B cell (primary cell): ENCODE measurements around the gene INHBB. TPM values are rescaled to one million over a fixed set of nuclear protein-coding genes. Genes with fewer than 3 reads are reported as not detected.

Experiments
- ATAC-seq: fragments of 200-7000 bp; cut with Tn5 transposase; one replicate; pipeline ENCODE4 v1.10.0; 2021; ENCODE audit warnings: low read depth, mild to moderate bottlenecking, moderate number of reproducible peaks, moderate library complexity
- CTCF ChIA-PET: fragments of 350-600 bp; sonication (Branson Sonifier 250); formaldehyde crosslinking; loops from one replicate; lab custom pipeline; 2021; ENCODE audit warnings: antibody characterized with exemption, inconsistent platforms; lab: Charles Lee
- POLR2A ChIA-PET: fragments of 350-600 bp; sonication (Branson Sonifier 250); formaldehyde crosslinking; loops from one replicate; lab custom pipeline; 2021; ENCODE audit warnings: antibody characterized with exemption; lab: Charles Lee
- DNase-seq: peaks from one replicate; pipeline ENCODE4 v3.0.0; 2013
- H2AFZ ChIP-seq: 2 replicates; pipeline ENCODE4 v1.6.1; 2012; ENCODE audit warnings: mild to moderate bottlenecking, low read depth, low read length; ENCODE audit not compliant: insufficient read depth, poor library complexity, severe bottlenecking
- H3K27ac ChIP-seq, 2 donors: 1 replicate in 1 of 2; 2 replicates in 1 of 2; pipeline ENCODE4 v1.5.1; 2012 to 2013; ENCODE audit warnings: low read length in 2 of 2, mild to moderate bottlenecking in 2 of 2, moderate library complexity in 1 of 2
- H3K27me3 ChIP-seq, 4 experiments: fragments of 200-600 bp in 1 of 4; sonication (generic) in 1 of 4; replicated peaks in 1 of 4; 1 replicate in 2 of 4; 2 replicates in 2 of 4; pipeline versions ENCODE4 v1.6.1 to v1.7.0; 2013 to 2016; ENCODE audit warnings: low read length in 3 of 4, mild to moderate bottlenecking in 2 of 4, mixed read lengths in 1 of 4, moderate library complexity in 1 of 4; ENCODE audit not compliant: insufficient read depth in 4 of 4, control insufficient read depth in 3 of 4; ENCODE audit errors: control extremely low read depth in 1 of 4
- H3K36me3 ChIP-seq, 2 experiments: replicated peaks in 1 of 2; 1 replicate in 1 of 2; 2 replicates in 1 of 2; pipeline versions ENCODE4 v1.6.1 to v1.7.1; 2013; ENCODE audit warnings: low read length in 1 of 2; ENCODE audit not compliant: insufficient read depth in 2 of 2, control insufficient read depth in 1 of 2; ENCODE audit errors: control extremely low read depth in 1 of 2, extremely low read depth in 1 of 2
- H3K4me1 ChIP-seq, 2 donors: fragments of 200-600 bp in 1 of 2; sonication (generic) in 1 of 2; 1 replicate in 1 of 2; 2 replicates in 1 of 2; pipeline versions ENCODE4 v1.5.1 to v1.6.1; 2013 to 2017; ENCODE audit warnings: low read length in 2 of 2; ENCODE audit not compliant: control insufficient read depth in 2 of 2, insufficient read depth in 2 of 2
- H3K4me2 ChIP-seq: replicated peaks from 2 replicates; pipeline ENCODE3; 2012; ENCODE audit warnings: mild to moderate bottlenecking, low read depth, low read length; ENCODE audit not compliant: poor library complexity, severe bottlenecking
- H3K4me3 ChIP-seq, 5 experiments: fragments of 200-600 bp in 1 of 5; sonication (generic) in 1 of 5; 1 replicate in 3 of 5; 2 replicates in 2 of 5; pipeline versions ENCODE4 v1.5.1 to v1.7.0; 2011 to 2016; ENCODE audit warnings: low read length in 4 of 5, mild to moderate bottlenecking in 4 of 5, low read depth in 2 of 5, control low read depth in 1 of 5, moderate library complexity in 1 of 5; ENCODE audit not compliant: insufficient read depth in 1 of 5; ENCODE audit errors: control extremely low read depth in 1 of 5, extremely low read depth in 1 of 5
- H3K79me2 ChIP-seq: fragments of 200-600 bp; sonication (generic); one replicate; pipeline ENCODE4 v1.6.0; 2016; ENCODE audit warnings: low read length; ENCODE audit not compliant: control insufficient read depth, insufficient read depth
- H3K9ac ChIP-seq: fragments of 200-600 bp; sonication (generic); 2 replicates; pipeline ENCODE4 v1.6.1; 2017; ENCODE audit warnings: mild to moderate bottlenecking, low read length, moderate library complexity
- H3K9me3 ChIP-seq, 3 donors: one replicate each; pipeline versions ENCODE4 v1.6.1 to v1.7.1; 2013; ENCODE audit warnings: low read length in 2 of 3; ENCODE audit not compliant: control insufficient read depth in 2 of 3, insufficient read depth in 1 of 3; ENCODE audit errors: control extremely low read depth in 1 of 3
- H4K20me1 ChIP-seq: 2 replicates; pipeline ENCODE4 v1.6.0; 2012; ENCODE audit warnings: mild to moderate bottlenecking, low read length; ENCODE audit not compliant: insufficient read depth, control insufficient read depth, poor library complexity, severe bottlenecking
- H3K27ac Mint-ChIP-seq: one replicate; pipeline ENCODE4 v1.8.0; 2021; ENCODE audit warnings: mixed read lengths
- H3K27me3 Mint-ChIP-seq: one replicate; pipeline ENCODE4 v1.8.0; 2021; ENCODE audit warnings: mixed read lengths
- H3K4me1 Mint-ChIP-seq: one replicate; pipeline ENCODE4 v1.8.0; 2021; ENCODE audit warnings: mixed read lengths
- H3K4me3 Mint-ChIP-seq: one replicate; pipeline ENCODE4 v1.8.0; 2021; ENCODE audit warnings: mixed read lengths
- H3K9me3 Mint-ChIP-seq: one replicate; pipeline ENCODE4 v1.8.0; 2022; ENCODE audit warnings: mixed read lengths; ENCODE audit not compliant: insufficient read depth
- CTCF ChIP-seq: fragments of 200-600 bp; IDR thresholded peaks from one replicate; pipeline ENCODE4 v1.8.0; 2022; ENCODE audit warnings: antibody characterized with exemption, mild to moderate bottlenecking
- EZH2 ChIP-seq: IDR thresholded peaks from 2 replicates; pipeline ENCODE4 v1.6.1; 2012; ENCODE audit warnings: borderline replicate concordance, low read depth, mild to moderate bottlenecking, moderate library complexity, low read length; ENCODE audit not compliant: insufficient read depth, poor library complexity, severe bottlenecking
- WGBS: methylation state at CpG from one replicate; pipeline ENCODE4 v1.1.5; 2013; ENCODE audit warnings: missing lambda C conversion rate; ENCODE audit not compliant: insufficient coverage; 5-methylcytosine and 5-hydroxymethylcytosine counted together
- intact Hi-C: fragments of 100-400 bp; cut with micrococcal nuclease; formaldehyde crosslinking; loops from one replicate; pipeline ENCODE4 v1.10.0; 2022
- polyA plus RNA-seq: library from polyadenylated mRNA; depleted of rRNA; stranded (reverse); fragments of >200 nt; gene quantifications from 2 replicates; pipeline ENCODE4 v1.2.3, GENCODE V29; 2012
- total RNA-seq, 2 donors: library from RNA; stranded (reverse); fragments of 120-200 nt in 1 of 2; gene quantifications; 1 replicate in 1 of 2; 2 replicates in 1 of 2; pipeline versions ENCODE4 v1.2.3 to v1.2.4, GENCODE V29; 2013 to 2022

INHBB gene
- total and polyA plus RNA-seq, 2 donors (not counting 1 experiment from before 2014, with no cell fraction given), result 0.03 TPM; not detected in 1

GRCh38 chr2:120385355-120386127 lies 39.6 kb downstream of the INHBB start:
- Mint-ChIP-seq H3K4me3 (no peak overlapping the region), H3K9me3 (no peaks in the 10 kb centered on the region), H3K27me3 (peaks cover 8% of the 10 kb centered on the region), H3K27ac (no peak overlapping the region), H3K4me1 (no peaks in the 10 kb centered on the region)
- TF ChIP-seq EZH2 (no peak), CTCF (no peak)
- Histone ChIP-seq H4K20me1 (no peaks in the 10 kb centered on the region), H3K9ac (no peak overlapping the region), H3K4me3 (no peak overlapping the region), H3K4me1 (no peaks in the 10 kb centered on the region), H3K4me2 (no peak overlapping the region), H3K9me3 (peaks cover 0 to 4% (median 0%) of the 10 kb centered on the region in 3 donors), H3K36me3 (no peaks in the 10 kb centered on the region), H2AFZ (no peak overlapping the region), H3K27ac (no peak overlapping the region), H3K27me3 (no peaks in the 10 kb centered on the region), H3K79me2 (no peaks in the 10 kb centered on the region)
- DNase-seq, result no peak
- intact Hi-C loops, result no loop called here
- ChIA-PET CTCF (no interaction called here), POLR2A (no interaction called here)
- no peak for ATAC-seq
- WGBS, result 74% methylated on average over 2 of the region's 4 CpGs

GRCh38 chr2:120388222-120389035 lies 42.5 kb downstream of the INHBB start:
- POLR2A ChIA-PET, result no interaction called here
- Histone ChIP-seq H2AFZ (no peak overlapping the region), H4K20me1 (no peaks in the 10 kb centered on the region), H3K4me2 (no peak overlapping the region), H3K9ac (no peak overlapping the region), H3K9me3 (peaks cover 0 to 12% (median 0%) of the 10 kb centered on the region in 3 donors), H3K79me2 (no peaks in the 10 kb centered on the region), H3K36me3 (no peaks in the 10 kb centered on the region), H3K27ac (no peak overlapping the region), H3K27me3 (no peaks in the 10 kb centered on the region), H3K4me3 (no peak overlapping the region), H3K4me1 (no peaks in the 10 kb centered on the region)
- H3K27ac Mint-ChIP-seq, result no peak overlapping the region
- no peak overlapping the region for H3K4me3 Mint-ChIP-seq
- no peaks in the 10 kb centered on the region for H3K9me3 Mint-ChIP-seq
- TF ChIP-seq CTCF, result no peak
- no peak for TF ChIP-seq EZH2
- intact Hi-C loops, result no loop called here
- peaks cover 3% of the 10 kb centered on the region for H3K27me3 Mint-ChIP-seq
- CTCF ChIA-PET, result no interaction called here
- WGBS, result 76% methylated on average over 8 of the region's 9 CpGs
- no peak for ATAC-seq
- DNase-seq, result no peak
- no peaks in the 10 kb centered on the region for H3K4me1 Mint-ChIP-seq
